HG02571 (cell line): ENCODE data around the gene MRNIP.
A peak's percentile ranks its signal among the peaks of the same experiment; 100 is the strongest.
"Not testable (repeated sequence)": the region's sequence is repeated elsewhere in the genome, so short reads cannot be mapped to it uniquely, and the experiment has no call there.

Source experiments
- ATAC-seq: cut with Tn5 transposase; IDR thresholded peaks from one replicate; pipeline ENCODE4 v1.9.1; 2021; ENCODE audit warnings: mild to moderate bottlenecking, moderate library complexity; ENCODE audit not compliant: unreplicated experiment

MRNIP gene

DNA sequence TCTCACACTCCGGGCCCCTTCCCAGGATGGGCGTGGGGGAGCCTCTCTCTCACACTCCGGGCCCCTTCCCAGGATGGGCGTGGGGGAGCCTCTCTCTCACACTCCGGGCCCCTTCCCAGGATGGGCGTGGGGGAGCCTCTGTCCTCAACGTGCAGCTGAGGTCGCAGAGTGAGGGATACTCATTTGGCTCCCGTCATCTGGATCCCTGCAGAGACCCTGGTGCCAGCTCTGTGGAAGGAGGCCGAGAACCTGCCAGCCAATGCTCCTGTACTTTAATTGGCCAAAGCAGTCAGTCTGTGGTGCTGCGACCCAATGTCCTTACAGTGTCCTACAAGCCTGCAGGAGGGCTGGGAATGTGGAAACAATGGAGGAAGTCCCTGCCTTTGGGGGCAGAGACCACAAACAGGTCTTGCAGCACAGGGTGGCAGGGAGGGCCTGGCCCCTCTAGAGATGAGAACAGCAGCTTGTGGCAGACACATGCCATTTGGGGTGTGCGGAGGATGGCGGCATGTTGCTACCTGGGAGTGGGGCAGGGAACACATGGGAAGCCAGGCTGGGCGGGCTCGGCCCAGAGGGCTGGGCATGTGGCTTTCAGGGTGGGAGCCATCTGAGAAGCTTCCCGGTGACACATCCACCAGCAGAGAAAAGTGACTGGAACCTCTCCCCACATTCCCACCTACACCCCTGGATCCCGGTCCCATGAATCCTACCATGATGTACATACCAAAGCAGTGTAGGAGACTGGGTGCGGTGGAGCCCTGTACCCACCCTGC is 13.6 kb upstream of the MRNIP start:
- no peak for ATAC-seq

DNA sequence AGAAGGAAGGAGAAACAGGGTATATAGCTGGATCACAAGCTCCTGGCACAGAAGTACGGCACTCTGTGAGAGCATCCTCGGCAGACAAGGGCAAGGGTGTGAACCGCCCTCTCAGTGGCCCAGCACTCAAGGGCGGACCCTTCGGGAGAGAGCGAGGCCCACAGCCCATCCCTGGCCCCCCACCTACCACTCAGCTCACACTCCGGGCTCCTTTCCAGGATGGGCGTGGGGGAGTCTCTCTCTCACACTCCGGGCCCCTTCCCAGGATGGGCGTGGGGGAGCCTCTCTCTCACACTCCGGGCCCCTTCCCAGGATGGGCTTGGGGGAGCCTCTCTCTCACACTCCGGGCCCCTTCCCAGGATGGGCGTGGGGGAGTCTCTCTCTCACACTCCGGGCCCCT is 12.9 kb upstream of the MRNIP start:
- ATAC-seq = not testable (repeated sequence)

DNA sequence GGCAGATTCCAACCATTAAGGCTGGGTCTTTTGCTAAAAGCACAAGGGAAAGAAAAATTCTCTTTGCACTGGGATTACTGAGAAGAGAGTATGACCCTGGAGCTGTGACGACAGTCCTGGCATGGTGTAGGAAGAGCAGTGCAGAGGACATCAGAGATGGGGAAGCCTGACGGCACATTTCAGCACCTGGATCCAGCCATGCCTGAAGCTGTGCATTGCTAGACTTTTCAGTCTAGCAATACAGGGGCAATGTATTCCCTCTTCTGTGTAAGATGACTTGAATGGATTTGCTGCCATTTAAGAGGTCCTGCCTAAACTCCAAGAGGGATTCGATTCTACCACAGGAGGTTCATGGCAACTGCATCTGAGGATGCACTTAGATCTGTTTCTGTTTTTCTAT is 12.3 kb upstream of the MRNIP start:
- ATAC-seq = no peak

DNA sequence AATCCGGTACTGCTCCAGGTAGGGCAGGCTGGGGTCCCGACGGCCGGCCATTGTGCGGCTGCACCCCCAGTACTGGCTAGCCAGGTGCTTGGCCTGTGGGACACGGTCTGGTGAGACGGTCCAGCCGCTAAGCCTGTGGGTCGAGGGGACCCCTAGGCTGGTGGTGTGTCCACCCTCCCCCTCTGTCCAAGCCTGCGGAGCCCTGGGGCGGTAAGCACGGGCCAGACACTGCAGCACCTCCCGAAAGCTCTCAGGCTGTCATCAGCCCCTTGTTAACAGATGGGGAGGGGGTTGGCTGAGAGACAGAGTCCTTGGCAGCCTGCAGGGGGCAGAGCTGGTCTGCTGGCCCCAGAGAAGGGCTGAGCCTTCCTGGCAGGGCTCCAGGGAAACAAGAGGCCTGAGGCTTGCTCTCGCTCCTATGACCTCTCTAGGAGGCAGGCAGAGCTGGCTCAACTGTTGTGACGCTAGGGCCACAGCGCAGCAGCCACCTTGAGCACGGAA is 11.8 kb upstream of the MRNIP start:
- ATAC-seq = no peak

DNA sequence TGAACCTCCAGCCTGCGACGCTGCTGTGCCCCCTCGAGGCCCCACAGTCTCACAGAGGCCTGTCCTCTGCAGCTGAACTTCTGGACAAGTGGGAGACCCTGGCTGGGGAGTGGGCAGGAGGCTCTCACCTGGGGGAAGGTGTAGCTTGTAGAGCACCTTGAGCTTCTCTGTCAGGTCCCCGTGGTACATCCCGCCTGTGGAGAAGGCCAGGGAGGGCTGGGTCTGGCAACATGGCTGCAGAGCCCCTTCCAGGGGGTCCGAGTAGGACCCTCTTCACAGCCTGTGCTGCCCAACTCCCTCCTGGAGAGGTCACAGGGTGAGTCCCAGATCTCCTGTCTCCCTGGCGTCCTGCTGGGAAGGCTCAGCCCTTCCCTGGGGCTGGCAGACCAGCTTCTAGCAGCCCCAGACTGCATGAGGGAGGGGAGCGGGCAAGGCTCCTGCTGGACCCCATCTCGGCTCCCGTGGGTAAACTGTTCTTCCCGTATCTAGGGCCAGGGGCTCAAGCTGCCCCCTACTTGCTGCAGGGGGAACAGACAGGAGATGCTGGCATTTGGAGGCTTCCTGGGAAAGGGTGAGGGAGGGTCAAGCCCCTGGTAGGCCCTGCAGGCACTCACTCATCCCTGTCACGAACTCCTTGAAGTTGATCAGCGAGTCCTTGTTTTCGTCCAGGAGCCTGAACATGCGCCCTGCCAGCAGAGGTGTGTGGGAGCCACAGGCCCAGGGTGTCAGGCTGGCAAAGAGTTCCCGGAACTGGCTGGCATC is 11.2 kb upstream of the MRNIP start:
- ATAC-seq = no peak

DNA sequence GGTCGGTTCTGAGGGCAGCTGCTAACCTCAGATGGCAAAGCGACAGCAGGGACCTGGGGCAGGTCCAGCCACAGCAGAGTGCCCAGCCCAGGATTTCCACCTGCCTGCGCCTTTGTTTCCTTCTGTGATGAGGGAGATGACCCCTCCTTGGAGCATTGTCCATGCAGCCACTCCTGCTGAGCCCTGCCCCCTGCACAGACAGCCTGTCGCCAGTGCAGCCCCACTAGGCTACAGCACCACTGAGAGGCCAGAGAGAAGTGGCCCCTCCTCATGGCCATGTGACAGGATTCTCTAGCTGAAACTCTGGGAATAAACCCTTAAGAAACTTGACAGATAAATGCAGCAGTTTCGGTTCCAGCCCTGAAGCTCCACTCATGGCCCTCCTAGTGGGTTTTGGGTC is 10.5 kb upstream of the MRNIP start:
- no peak for ATAC-seq

DNA sequence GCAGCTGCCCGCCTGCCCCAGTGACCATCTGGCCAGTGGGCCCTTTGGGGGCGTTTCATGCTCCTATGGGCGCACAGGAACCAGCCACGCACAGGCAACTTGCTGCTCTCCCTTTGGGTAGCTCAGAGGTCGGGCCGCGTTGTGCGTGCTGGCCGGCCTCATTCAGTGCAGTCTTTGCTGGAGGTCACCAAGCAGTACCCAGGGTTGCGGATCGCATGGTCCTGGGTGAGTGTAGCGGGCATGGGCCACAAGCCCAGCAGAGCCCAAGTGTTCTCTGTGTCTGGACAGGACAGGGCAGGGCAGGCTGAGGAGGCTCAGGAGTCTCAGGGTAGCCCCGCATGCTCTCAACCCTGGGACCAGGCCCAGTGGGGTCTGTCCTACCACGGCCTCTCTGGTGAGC is 9.9 kb upstream of the MRNIP start:
- no peak for ATAC-seq

DNA sequence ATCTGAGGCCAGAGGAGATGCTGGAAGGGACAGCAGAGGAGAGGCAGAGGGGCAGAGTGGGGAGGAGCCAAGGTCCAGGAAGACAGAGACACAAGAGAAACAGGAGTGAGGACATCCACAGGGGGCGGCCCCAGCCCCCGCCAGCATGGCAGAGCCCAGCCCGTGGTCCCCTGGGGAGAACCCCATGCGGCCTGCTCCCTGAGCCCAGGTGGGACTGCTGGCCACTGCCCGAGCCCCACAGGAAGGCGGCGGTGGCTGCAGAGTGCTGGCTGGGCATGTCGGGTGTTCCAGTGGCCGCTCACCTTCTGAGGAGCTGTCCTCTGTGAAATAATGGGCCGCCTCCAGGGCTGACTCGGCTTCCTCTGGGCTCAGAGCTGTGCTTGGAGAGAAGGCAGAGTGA is 8.9 kb upstream of the MRNIP start:
- no peak for ATAC-seq

DNA sequence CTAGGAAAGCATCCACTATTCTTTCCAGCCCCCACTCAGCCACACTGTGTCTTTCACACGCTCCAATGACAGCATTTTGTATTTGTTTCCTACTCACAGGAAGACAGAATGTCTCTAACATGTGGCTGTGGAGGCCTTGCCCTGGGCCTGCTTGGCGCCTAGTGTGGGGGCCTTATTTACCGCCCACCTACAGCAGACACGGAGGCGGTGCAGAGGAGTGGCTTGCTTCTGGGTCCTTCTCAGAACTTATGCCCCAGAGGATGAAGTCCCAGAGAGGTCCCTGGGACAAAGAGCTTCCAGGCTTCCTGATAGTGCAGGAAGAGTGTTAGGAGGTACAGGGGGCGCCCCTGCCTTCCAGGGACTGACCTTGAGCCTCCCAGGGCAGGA is 8.5 kb upstream of the MRNIP start:
- ATAC-seq = no peak

DNA sequence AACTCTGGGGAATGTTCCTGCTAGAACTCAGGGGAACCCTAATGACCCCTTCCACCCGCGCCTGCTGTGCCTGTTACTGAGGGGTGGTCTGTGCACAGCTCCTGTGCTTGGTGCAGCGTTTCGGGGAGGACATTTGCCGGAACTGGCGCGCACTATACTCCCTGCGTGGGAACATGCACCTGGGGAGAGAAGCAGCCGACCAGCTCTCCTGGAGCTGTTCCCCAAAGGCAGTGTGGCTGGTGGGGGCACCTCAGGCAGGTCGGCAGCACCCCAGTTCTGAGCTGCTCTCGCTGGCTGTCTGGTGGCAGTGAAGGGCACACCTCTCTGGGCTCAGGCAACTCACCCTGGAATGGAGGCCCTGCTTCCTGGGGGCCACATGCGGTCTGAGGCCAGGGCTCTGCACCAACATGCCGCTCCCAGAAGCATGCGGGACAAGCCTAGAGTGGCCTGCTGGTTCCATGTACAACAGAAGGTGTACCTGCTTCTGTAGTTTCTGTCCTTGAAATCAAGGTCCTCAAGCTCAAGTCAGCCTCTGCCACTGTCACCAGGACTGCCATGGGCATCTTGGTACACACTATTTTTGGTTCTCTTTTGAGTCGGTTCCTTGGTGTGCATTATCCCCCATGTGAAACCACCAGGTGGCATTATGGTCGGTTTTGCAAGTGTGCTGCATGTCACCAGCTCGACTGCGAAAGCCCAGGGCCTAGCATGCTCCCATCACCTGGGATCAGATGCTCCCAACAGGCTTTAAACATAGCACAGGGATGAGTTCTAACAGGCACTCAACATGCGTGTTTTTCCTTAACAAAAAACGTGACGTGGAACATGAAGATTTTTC is 7.8 kb upstream of the MRNIP start:
- ATAC-seq = no peak

DNA sequence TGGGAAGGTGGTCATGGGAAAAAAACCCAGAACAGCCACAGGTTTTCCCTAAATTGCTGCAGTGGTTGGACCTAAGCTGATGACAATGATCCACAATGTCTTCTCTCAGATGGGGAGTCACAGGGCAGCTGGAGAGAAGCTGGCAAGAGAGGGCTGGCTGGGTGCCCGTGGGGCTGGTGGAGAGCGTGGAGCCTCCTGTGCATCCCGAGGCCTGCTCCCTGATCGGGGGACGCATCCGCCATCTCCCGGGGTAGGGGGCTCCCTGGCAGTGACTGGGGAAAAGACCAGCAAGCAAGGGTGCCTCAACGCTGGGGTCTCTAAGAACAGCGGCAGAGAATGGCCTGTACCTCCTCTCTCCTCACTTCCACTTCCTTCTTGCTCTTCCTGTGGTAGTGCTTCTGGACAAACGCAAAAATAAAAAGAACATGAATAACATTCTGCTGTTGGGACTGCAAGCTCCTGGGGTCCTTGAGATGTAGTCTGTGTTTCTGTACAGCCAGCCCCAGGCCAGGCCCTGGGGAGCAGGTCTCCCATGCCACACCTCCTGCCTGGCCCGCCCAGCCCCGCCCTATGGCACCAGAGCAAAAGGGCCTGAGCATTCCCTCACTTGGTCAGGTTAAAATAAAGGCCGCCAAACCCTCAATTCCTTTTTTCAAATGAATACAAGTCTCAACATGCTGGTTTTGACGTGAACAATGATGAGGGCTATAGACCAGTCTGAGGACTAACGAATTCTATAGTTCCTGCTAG is 7.0 kb upstream of the MRNIP start:
- ATAC-seq = no peak

DNA sequence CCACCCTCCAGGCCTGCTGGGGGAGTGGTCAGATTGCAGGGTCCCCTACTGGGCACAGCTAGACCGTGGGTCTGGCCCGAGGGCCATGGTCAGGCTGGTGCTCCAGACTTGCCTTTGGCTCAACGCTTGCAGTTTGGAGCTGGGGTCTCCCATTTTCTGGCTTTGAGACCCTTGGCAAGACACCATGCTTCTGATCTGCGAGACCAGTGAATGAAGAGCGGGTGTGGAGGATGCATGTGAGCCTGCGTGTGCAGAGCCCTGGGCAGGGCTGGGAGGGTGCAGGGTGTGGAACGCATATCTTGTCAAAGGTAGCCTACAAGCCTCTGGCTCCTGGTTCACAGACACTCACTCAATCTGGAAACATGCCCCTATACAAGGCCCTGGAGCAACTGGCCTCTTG is 6.1 kb upstream of the MRNIP start:
- no peak for ATAC-seq

DNA sequence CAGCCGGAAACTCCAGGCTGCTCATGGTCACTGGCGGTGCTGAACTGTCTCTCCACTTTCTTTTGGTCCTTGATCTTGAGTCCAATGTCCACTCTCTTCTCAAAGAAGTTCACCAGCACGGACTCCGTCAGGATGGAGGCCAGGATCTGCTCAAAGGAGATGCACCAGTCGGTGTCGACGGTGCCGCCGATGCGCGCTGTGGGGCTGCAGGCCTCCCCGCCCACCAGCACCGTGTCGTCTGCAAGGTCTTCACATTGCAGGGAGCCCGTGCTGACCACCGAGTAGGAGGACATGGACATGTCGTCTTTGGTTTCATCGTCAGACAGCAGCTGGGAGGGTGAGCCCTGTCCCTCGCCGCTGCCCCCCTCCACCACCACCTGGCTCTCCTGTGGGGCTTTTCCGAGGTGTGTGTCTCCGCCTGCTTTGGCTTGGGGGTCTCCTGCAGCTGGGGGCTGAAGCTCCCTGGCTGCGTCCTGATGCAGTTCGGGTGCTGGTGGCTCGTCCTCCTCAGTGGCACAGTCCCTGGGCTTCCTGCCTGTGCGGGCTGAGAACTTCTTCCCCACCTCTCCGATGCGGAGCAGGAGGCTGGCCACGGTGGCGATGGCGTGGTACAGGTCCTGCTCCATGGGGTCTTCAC is 5.0 kb upstream of the MRNIP start:
- no peak for ATAC-seq

DNA sequence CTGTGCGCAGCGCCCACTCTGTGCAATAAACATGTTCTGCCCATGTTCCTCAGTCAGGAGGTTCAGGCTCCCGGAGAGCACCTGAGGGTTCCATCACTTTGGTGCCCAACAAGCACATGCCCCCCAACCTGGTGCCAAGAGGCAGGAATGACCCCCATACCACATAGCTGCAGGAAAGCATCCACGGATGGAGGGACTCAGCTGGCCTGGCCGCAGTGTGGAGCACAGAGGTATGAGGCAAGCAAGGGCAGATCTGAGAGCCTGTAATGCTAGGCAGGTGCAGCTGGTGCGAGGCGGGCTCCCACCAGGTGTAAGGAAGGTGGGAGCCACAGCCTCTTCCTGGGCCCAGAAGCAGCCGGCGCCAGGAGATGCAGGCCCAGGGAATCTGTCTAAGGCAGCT is 4.3 kb upstream of the MRNIP start:
- no peak for ATAC-seq

DNA sequence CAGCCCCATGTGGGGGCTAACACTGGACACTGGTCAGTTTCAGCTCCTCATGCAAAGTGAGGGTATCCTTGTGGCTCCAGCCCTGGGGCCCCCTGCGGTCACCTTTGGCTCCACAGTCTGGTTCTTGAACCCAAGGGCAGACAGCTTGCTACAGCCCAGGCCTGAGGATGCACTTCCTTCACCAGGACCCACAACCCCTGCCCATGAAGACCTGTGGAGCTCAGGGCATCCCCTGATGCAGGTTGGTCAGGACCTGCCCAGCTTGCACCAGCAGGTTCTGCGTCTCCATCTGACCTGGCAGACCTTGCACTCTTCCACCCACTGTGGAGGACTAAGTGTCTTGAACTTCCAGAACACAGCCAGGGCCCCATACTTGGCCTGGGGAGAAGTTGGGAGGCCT is 3.7 kb upstream of the MRNIP start:
- ATAC-seq = no peak

DNA sequence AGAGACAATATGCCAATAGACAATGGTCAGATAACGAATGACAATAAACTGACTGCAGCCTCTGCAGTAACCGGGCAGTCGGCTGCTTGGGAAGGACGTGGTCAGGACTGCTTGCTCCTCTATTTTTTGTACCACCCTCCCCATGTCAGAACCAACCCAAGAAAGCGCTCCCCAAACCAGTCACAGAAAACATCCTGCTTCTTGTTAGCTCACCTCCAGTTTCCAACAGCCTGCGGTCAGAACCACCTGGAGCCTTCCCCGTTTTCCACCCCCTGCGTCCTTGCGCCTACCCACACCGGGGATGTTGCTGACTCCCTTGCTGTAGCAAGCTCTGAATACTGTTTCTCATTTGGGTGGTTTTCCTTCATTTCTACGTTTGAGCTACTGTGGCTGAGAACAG is 1.7 kb upstream of the MRNIP start:
- ATAC-seq = no peak

DNA sequence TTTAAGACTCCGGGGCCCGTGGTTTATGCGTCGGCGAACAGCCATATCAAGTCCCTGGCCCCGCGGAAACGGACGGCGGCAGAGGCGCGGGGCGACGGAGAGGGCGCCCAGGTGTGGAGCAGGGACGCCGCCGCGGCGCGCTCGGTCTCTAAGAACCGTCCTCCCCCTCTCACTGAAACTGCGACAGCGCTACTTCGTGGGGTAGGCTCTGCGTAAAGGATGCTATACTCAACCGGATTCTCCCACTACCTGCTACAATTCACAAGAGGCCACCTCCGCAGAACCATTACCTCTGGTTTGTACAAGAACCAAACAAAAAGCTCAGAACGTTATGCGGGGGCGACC is 404 bp downstream of the MRNIP start:
- peak; percentile 32 for ATAC-seq

DNA sequence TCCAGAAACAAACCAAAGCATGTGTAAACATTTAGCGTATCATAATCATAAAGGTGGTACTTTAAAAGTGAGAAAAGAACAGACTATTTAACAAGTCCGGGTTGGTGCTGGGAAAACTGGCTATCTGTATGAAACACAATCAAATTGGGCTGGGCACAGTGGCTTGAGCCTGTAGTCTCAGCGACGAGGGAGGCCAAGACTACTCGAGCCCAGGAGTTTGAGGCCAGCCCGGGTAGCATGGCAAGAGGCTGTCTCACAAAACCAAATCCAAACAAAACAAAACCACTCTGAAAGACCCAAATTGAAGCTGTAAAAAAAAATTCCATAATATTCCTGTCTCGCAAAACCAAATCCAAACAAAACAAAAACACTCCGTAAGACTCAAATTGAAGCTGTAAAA is 4.3 kb downstream of the MRNIP start:
- no peak for ATAC-seq

DNA sequence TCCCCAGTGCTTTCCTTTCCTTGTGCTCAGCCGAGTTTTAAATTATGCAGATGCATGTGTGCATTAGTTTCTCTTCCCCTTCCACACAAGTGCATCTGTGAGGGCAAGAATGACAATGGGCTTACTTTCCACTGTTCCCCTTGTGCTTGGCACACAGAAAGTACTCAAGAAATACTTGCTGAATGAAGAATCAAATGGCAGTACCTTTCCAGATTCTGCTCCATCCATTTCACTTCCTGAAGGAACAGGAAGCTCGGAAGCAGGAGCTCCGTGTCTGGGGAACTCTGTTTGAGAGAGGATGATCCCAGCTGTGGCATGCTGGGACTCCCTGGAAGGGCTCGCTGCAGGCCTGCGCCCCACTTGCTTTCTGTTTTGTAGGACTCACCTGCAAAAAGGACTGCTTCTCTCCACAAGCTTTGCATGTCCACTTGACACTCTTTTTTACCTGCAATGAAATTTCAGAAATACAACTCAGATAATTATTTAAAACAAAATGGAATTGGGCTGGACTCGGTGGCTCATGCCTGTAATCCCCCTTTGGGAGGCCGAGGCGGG is 5.5 kb downstream of the MRNIP start:
- ATAC-seq = peak; percentile 78

DNA sequence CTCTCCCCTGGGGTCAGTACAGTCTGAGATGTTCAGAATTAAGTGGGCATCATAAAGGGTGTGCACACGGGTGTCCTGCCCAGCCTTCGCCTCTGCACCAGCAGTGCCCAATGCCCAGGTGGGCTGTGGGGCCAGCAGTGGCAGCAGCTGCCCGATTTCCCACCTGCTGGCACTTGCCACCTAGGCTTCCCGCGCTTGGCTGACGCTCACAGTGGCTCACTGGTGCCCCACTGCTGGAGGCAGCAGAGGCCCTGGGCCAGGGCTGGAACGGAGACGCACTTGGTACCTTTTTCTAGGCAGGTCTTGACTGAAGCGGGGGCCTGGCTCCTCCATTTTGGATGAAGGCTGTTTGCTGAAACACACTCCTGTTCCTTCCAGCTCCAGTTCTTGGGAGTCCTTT is 17.0 kb downstream of the MRNIP start:
- ATAC-seq = no peak
